Motor neuron (in vitro differentiated cells): ENCODE data around the gene NAALADL2. TPM values are rescaled to one million over a fixed set of nuclear protein-coding genes. Genes with fewer than 3 reads are reported as not detected.
A peak's percentile ranks its signal among the peaks of the same experiment; 100 is the strongest.
"Not testable (repeated sequence)": the region's sequence is repeated elsewhere in the genome, so short reads cannot be mapped to it uniquely, and the experiment has no call there.

Experiments used
- ATAC-seq, 8 experiments: fragments of 200-7000 bp; cut with Tn5 transposase; replicated peaks in 6 of 8; 2 replicates each; pipeline ENCODE4 v1.8.0; 2021; ENCODE audit warnings: mild to moderate bottlenecking in 8 of 8, moderate library complexity in 8 of 8
- H3K27ac ChIP-seq, 2 donors: fragments of 250-450 bp; sonication (Bioruptor Pico); 2 replicates each; pipeline ENCODE4 v1.9.0; 2021; ENCODE audit warnings: antibody characterized with exemption in 2 of 2, mild to moderate bottlenecking in 2 of 2, moderate library complexity in 1 of 2
- H3K4me1 ChIP-seq, 2 donors: fragments of 250-450 bp; sonication (Bioruptor Pico); replicated peaks in 1 of 2; 2 replicates each; pipeline ENCODE4 v1.6.1; 2021; ENCODE audit warnings: antibody characterized with exemption in 2 of 2, mild to moderate bottlenecking in 2 of 2, moderate library complexity in 1 of 2
- H3K4me3 ChIP-seq, 5 donors: fragments of 250-450 bp; sonication (Bioruptor Pico); 2 replicates each; pipeline ENCODE4 v1.9.0; 2021; ENCODE audit warnings: antibody characterized with exemption in 5 of 5, mild to moderate bottlenecking in 5 of 5, moderate library complexity in 4 of 5
- WGBS, 10 experiments: fragments of 450-650 bp; shearing (Covaris generic); methylation state at CpG; one replicate each; pipeline ENCODE4 v1.0.0; 2022; 5-methylcytosine and 5-hydroxymethylcytosine counted together
- in situ Hi-C, 9 experiments: fragments of 400-800 bp; cut with MboI; loops; one replicate each; pipeline ENCODE4 v1.15.0; 2021; ENCODE audit warnings: low sequenced_read_pairs in 9 of 9, low pct_unique_long_range_greater_than_20kb in 2 of 9; ENCODE audit not compliant: unreplicated experiment in 9 of 9
- total RNA-seq, 8 experiments: library from RNA; unstranded; fragments of 300-600 nt; gene quantifications; 2 replicates each; pipeline versions ENCODE4 v1.2.3 to v1.2.4, GENCODE V29; 2022

The NAALADL2 gene
- total RNA-seq, 8 experiments from 2014 or later, result 1.1 to 5.4 (median 2.0) TPM

DNA sequence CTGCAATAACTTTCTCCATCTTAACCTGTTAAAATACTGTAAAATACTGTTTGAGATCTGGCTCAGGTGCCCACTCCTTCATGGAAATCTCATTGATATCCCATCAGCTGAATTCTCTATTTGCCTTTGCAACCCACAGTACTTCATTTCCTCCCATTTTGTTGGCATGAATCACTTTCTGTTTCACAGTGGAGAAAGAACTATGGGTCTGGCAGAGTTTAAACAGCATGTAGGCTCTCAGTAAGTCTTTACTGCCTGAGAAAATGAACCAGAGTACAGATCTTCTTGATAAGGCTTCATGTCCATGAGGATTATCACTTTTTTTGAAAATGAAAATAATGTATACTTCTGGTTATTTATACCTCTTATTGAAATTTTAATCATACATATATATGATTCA is 245.9 kb downstream of the NAALADL2 start:
- Histone ChIP-seq H3K4me1 (no peaks in the 10 kb centered on the region), H3K27ac (no peak overlapping the region), H3K4me3 (no peak overlapping the region)
- no peak for ATAC-seq
- in situ Hi-C loops, result no loop called here

DNA sequence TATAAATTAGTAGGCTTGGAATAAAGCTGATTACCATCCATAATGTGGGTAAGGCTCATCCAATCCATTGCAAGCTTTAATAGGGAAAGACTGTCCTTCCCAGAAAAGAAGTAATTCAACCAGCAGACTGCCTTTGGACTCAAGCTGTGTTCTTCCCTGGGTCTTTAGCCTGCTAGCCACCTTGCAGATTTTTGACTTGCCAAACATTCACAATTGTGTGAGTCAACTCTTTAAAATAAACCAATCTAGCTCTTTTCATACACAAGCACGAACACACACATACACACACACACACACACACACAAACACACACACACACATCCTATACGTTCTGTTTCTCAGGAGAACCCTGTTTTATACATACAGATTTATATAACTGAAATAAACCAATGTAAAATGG is 248.1 kb downstream of the NAALADL2 start:
- Histone ChIP-seq H3K27ac (no peak overlapping the region), H3K4me1 (no peaks in the 10 kb centered on the region), H3K4me3 (no peak overlapping the region)
- ATAC-seq, result no peak
- WGBS, 10 experiments, result 25 to 100% (median 75%) methylated on average over 1 to 2 of the region's 2 CpGs; no CpG with 5 or more reads in 3 of the 10 experiments
- in situ Hi-C loops, result no loop called here

- in situ Hi-C loops, result no loop called here
- Histone ChIP-seq H3K27ac (no peak overlapping the region), H3K4me1 (peaks cover 0 to 3% of the 10 kb centered on the region in 2 donors), H3K4me3 (no peak overlapping the region)
- ATAC-seq, result no peak
Measured at GRCh38 chr3:175107995-175108394, 248.9 kb downstream of the NAALADL2 start.

- no peak for ATAC-seq
- Histone ChIP-seq H3K4me3 (no peak overlapping the region), H3K27ac (no peak overlapping the region), H3K4me1 (peaks cover 0 to 10% of the 10 kb centered on the region in 2 donors)
- in situ Hi-C loops, result no loop called here
- 18 to 100% (median 67%) methylated on average over 1 to 2 of the region's 2 CpGs; no CpG with 5 or more reads in 2 of the 10 experiments for WGBS, 10 experiments
Measured at GRCh38 chr3:175108613-175109151, 249.5 kb downstream of the NAALADL2 start.

- Histone ChIP-seq H3K27ac (no peak overlapping the region), H3K4me1 (peaks cover 0 to 19% of the 10 kb centered on the region in 2 donors), H3K4me3 (no peak overlapping the region)
- in situ Hi-C loops, result no loop called here
- ATAC-seq, result no peak
- 72 to 100% (median 92%) methylated on average over 2 of the region's 2 CpGs; no CpG with 5 or more reads in 5 of the 10 experiments for WGBS, 10 experiments
Measured at GRCh38 chr3:175111036-175111435, 251.9 kb downstream of the NAALADL2 start.

DNA sequence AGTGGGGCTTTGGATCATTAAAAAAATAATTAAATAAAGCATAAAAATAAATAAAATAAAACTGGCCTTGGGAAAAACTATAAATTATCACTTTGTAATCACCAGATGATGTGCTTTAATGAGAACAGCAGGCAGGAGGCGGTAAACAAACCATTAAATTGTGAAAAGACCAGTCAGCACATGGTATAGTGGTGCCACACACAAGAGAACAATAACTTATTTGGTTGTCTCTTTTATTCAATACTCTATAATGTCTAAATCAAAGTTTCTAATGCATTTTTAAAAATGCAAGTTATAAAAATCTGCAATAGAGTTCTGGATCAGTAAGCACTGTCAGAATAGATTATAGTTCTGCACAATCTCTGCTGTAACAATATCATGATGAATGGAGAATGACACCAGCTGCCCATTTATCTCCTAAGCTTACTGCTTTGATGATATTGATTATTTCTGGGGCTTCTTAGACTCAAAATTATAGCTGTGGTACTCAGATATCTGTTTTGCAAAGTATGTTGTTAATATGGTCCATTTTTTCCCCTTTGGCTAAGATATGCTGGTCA is 259.3 kb downstream of the NAALADL2 start:
- peak in 4 of 8 experiments; percentile 26 to 84 (median 78) for ATAC-seq

GRCh38 chr3:175121225-175121624 is 262.1 kb downstream of the NAALADL2 start:
- WGBS, 10 experiments, result 33 to 100% (median 66%) methylated on average over 1 to 2 of the region's 2 CpGs; no CpG with 5 or more reads in 4 of the 10 experiments
- peaks cover 3 to 8% of the 10 kb centered on the region in 2 donors for H3K4me1 ChIP-seq
- no peak overlapping the region for H3K27ac ChIP-seq
- peak in 1 of 8 experiments; percentile 34 for ATAC-seq
- H3K4me3 ChIP-seq, result no peak overlapping the region
- in situ Hi-C loops, result no loop called here

More for the DNA sequence above, 259.3 kb downstream of the NAALADL2 start:
- Histone ChIP-seq H3K27ac (no peak overlapping the region), H3K4me3 (no peak overlapping the region), H3K4me1 (peaks cover 3 to 19% of the 10 kb centered on the region in 2 donors)
- 8 to 89% (median 64%) methylated on average over 1 of the region's 1 CpG; no CpG with 5 or more reads in 4 of the 10 experiments for WGBS, 10 experiments
- in situ Hi-C loops, result no loop called here

DNA sequence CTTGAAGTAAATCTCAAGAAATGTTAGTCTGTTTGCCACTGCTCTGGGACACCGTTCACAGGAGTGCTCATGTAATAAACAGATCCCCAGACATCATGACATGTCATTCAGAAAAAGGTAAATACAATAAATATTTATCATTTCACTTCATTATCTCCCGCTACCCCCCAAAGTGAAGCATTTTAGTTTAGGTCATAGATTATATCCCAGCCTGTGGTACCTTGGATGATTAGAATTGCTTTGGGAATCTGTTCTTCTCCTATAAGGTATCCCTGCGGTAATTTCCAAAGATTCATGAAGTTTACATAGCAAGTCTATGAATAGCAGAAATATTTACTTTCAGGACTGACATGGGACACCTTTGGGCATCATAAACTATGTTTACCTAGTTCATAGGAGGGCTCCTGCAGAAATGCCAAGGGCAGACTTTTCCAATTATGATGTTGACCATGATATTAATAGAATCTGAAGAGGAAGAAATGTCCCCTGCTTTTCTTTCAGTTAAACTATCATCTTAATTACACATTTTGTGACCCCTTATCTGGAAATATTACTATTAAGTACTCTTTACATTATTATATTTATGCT is 268.0 kb downstream of the NAALADL2 start:
- no peak for ATAC-seq
- WGBS, 10 experiments, result 43 to 100% (median 88%) methylated on average over 1 to 3 of the region's 3 CpGs; no CpG with 5 or more reads in 1 of the 10 experiments
- in situ Hi-C loops, result no loop called here
- Histone ChIP-seq H3K27ac (no peak overlapping the region), H3K4me1 (no peaks in the 10 kb centered on the region), H3K4me3 (no peak overlapping the region)

- Histone ChIP-seq H3K4me3 (no peak overlapping the region), H3K4me1 (no peaks in the 10 kb centered on the region), H3K27ac (no peak overlapping the region)
- in situ Hi-C loops, result no loop called here
- ATAC-seq, result peak in 1 of 8 experiments; percentile 35
- 0 to 83% (median 49%) methylated on average over 1 to 2 of the region's 2 CpGs; no CpG with 5 or more reads in 2 of the 10 experiments for WGBS, 10 experiments
Measured at GRCh38 chr3:175129126-175129525, 270.0 kb downstream of the NAALADL2 start.

GRCh38 chr3:175129571-175129970 is 270.4 kb downstream of the NAALADL2 start:
- no peak overlapping the region for H3K27ac ChIP-seq
- in situ Hi-C loops, result no loop called here
- no peak overlapping the region for H3K4me3 ChIP-seq
- no peak for ATAC-seq
- 48 to 100% (median 86%) methylated on average over 1 to 2 of the region's 2 CpGs for WGBS, 10 experiments
- no peaks in the 10 kb centered on the region for H3K4me1 ChIP-seq

DNA sequence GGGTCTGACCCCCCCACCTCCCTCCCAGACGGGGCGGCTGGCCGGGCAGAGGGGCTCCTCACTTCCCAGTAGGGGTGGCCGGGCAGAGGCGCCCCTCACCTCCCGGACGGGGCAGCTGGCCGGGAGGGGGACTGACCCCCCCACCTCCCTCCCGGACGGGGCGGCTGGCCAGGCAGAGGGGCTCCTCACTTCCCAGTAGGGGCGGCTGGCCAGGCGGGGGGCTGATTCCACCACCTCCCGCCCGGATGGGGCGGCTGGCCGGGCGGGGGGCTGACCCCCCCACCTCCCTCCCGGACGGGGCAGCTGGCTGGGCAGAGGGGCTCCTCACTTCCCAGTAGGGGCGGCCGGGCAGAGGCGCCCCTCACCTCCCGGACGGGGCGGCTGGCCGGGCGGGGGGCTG is 272.7 kb downstream of the NAALADL2 start:
- in situ Hi-C loops, result not testable (repeated sequence)

GRCh38 chr3:175132706-175133105 is 273.6 kb downstream of the NAALADL2 start:
- ATAC-seq, H3K4me3 ChIP-seq, H3K27ac ChIP-seq, H3K4me1 ChIP-seq, in situ Hi-C loops: not testable (repeated sequence)
- WGBS, 10 experiments, result no CpG with 5 or more reads among the region's 28 CpGs

More for the DNA sequence above, 272.7 kb downstream of the NAALADL2 start:
- H3K27ac ChIP-seq, H3K4me1 ChIP-seq, ATAC-seq, H3K4me3 ChIP-seq: not testable (repeated sequence)
- no CpG with 5 or more reads among the region's 28 CpGs for WGBS, 10 experiments

GRCh38 chr3:175144368-175144767 is 285.2 kb downstream of the NAALADL2 start:
- ATAC-seq, result no peak
- Histone ChIP-seq H3K27ac (no peak overlapping the region), H3K4me1 (no peaks in the 10 kb centered on the region), H3K4me3 (no peak overlapping the region)
- in situ Hi-C loops, result no loop called here
- 83 to 100% (median 96%) methylated on average over 1 to 2 of the region's 2 CpGs for WGBS, 10 experiments

DNA sequence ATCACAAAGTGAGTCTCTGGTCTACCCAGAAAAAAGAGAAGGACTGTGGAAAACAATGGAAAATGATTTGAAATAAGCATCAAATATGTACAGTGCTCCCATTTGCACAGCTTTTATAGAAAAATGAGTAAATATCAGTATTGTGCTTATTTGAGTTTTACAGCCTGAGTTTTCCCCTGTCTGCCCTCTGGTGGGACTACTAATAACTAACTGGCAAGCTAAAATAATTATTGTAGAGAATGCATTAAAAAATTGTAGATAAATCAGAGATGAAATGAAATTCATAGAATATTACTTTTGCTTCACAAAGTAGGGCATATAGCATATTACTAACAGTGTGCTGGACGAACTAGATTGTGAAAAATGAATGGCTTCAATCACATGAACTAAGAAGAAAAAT is 287.1 kb downstream of the NAALADL2 start:
- no peak for ATAC-seq
- in situ Hi-C loops, result no loop called here
- H3K4me3 ChIP-seq, result no peak overlapping the region
- 22 to 100% (median 83%) methylated on average over 1 of the region's 1 CpG; no CpG with 5 or more reads in 1 of the 10 experiments for WGBS, 10 experiments
- H3K4me1 ChIP-seq, result no peaks in the 10 kb centered on the region
- no peak overlapping the region for H3K27ac ChIP-seq
